GM12878 (cell line): ENCODE results near the gene CNOT2. TPM values are rescaled to one million over a fixed set of nuclear protein-coding genes. Genes with fewer than 3 reads are reported as not detected.

Experiments
- ATAC-seq: fragments of 200-7000 bp; cut with Tn5 transposase; 3 replicates; pipeline ENCODE4 v1.9.1; 2020; ENCODE audit warnings: mild to moderate bottlenecking, moderate library complexity
- BruUV-seq: library from RNA; stranded (reverse); fragments of 400-500 nt; replicated peaks from 2 replicates; lab custom pipeline; 2021; lab: Mats Ljungman, UMichigan
- CTCF ChIA-PET: fragments of 300-600 bp; sonication (Branson Sonifier 250); formaldehyde crosslinking; extraction: SDS; loops from one replicate; lab custom pipeline; 2021; ENCODE audit warnings: inconsistent platforms; lab: Yijun Ruan, JAX
- POLR2A ChIA-PET: fragments of 350-600 bp; formaldehyde crosslinking; extraction: SDS; loops from one replicate; lab custom pipeline; 2021; ENCODE audit warnings: inconsistent platforms; lab: Charles Lee
- RAD21 ChIA-PET: fragments of 300-600 bp; sonication (Branson Sonifier 250); formaldehyde crosslinking; loops from one replicate; lab custom pipeline; 2023; ENCODE audit warnings: antibody characterized with exemption; ENCODE audit not compliant: unreplicated experiment; lab: Charles Lee
- SMC1A ChIA-PET: fragments of 300-600 bp; sonication (Branson Sonifier 250); formaldehyde crosslinking; loops from one replicate; lab custom pipeline; 2023; ENCODE audit not compliant: unreplicated experiment, uncharacterized antibody; lab: Charles Lee
- DNase-seq: peaks from one replicate; pipeline ENCODE4 v3.0.0-alpha.2; 2011; ENCODE audit warnings: low read depth, low spot score
- FAIRE-seq: peaks from 3 replicates; lab custom pipeline; 2011; peaks lifted over from hg19 to GRCh38; lab: Jason Lieb, UNC
- H2AFZ ChIP-seq: 2 replicates; pipeline ENCODE4 v1.6.0; 2011; ENCODE audit warnings: low read depth, low read length, control low read depth; ENCODE audit not compliant: control insufficient read depth
- H3K27ac ChIP-seq: 2 replicates; pipeline ENCODE4 v1.5.1; 2011; ENCODE audit warnings: control low read depth; ENCODE audit not compliant: control insufficient read depth, insufficient read depth
- H3K27me3 ChIP-seq, 2 experiments: replicated peaks in 1 of 2; 2 replicates each; pipeline versions ENCODE4 v1.6.0 to v1.6.1; 2011; ENCODE audit warnings: low read length in 1 of 2; ENCODE audit not compliant: control insufficient read depth in 2 of 2, insufficient read depth in 2 of 2
- H3K36me3 ChIP-seq, 2 experiments: 2 replicates each; pipeline ENCODE4 v1.5.1; 2011; ENCODE audit warnings: low read length in 1 of 2; ENCODE audit not compliant: control insufficient read depth in 2 of 2, insufficient read depth in 2 of 2
- H3K4me1 ChIP-seq: 2 replicates; pipeline ENCODE4 v1.6.1; 2011; ENCODE audit warnings: mild to moderate bottlenecking, low read length, moderate library complexity, mixed read lengths; ENCODE audit not compliant: control insufficient read depth, insufficient read depth
- H3K4me2 ChIP-seq: 2 replicates; pipeline ENCODE4 v1.6.0; 2011; ENCODE audit warnings: control low read depth; ENCODE audit not compliant: control insufficient read depth, insufficient read depth
- H3K4me3 ChIP-seq: fragments of 200-600 bp; sonication (generic); 2 replicates; pipeline ENCODE4 v1.5.1; 2016
- H3K79me2 ChIP-seq: 2 replicates; pipeline ENCODE4 v1.6.0; 2011; ENCODE audit warnings: low read length; ENCODE audit not compliant: control insufficient read depth, insufficient read depth
- H3K9ac ChIP-seq: 2 replicates; pipeline ENCODE4 v1.8.0; 2011; ENCODE audit warnings: low read length, control low read depth, mixed read lengths; ENCODE audit not compliant: control insufficient read depth, insufficient read depth
- H3K9me3 ChIP-seq: replicated peaks from 3 replicates; pipeline ENCODE4 v1.5.1; 2011; ENCODE audit warnings: mild to moderate bottlenecking, low read length; ENCODE audit not compliant: control insufficient read depth, insufficient read depth
- H4K20me1 ChIP-seq: 2 replicates; pipeline ENCODE4 v1.6.0; 2011; ENCODE audit not compliant: control insufficient read depth, insufficient read depth
- ATF2 ChIP-seq: IDR thresholded peaks from 2 replicates; pipeline ENCODE4 v1.6.1; 2012; ENCODE audit warnings: low read length, inconsistent platforms
- EED ChIP-seq: sonication (generic); IDR thresholded peaks from 2 replicates; pipeline ENCODE4 v1.6.1; 2016; ENCODE audit warnings: antibody characterized with exemption, low read depth
- JUNB ChIP-seq: IDR thresholded peaks from 2 replicates; pipeline ENCODE4 v1.6.1; 2016; ENCODE audit warnings: antibody characterized with exemption, mild to moderate bottlenecking
- MEF2A ChIP-seq: IDR thresholded peaks from 2 replicates; pipeline ENCODE4 v1.6.1; 2011; ENCODE audit warnings: low read depth, mild to moderate bottlenecking, low read length, moderate library complexity; ENCODE audit not compliant: insufficient read depth
- NFIC ChIP-seq: IDR thresholded peaks from 2 replicates; pipeline ENCODE4 v1.6.1; 2012; ENCODE audit warnings: low read depth, mild to moderate bottlenecking, inconsistent platforms, low read length, moderate library complexity
- RUNX3 ChIP-seq: IDR thresholded peaks from 2 replicates; pipeline ENCODE4 v1.6.1; 2012; ENCODE audit warnings: low read length, inconsistent platforms
- TBL1XR1 ChIP-seq: IDR thresholded peaks from 2 replicates; pipeline ENCODE4 v1.6.1; 2012; ENCODE audit warnings: low read depth, low read length, improper control_type of control experiment
- TCF7 ChIP-seq: IDR thresholded peaks from 2 replicates; pipeline ENCODE4 v1.6.1; 2014; ENCODE audit warnings: antibody characterized with exemption, borderline replicate concordance
- in situ Hi-C: fragments of 300-500 bp; cut with MboI; formaldehyde crosslinking; loops from 9 replicates; pipeline ENCODE4 v1.14.3; 2018; ENCODE audit warnings: mixed read lengths
- intact Hi-C: fragments of 100-400 bp; cut with micrococcal nuclease; formaldehyde crosslinking; loops from one replicate; pipeline ENCODE4 v1.14.2; 2022; ENCODE audit not compliant: unreplicated experiment
- polyA plus RNA-seq, 11 experiments: library from polyadenylated mRNA; depleted of rRNA in 4 of 11; unstranded in 6 of 11; stranded (reverse) in 5 of 11; fragments of >200 nt; fragmentation: Nextera tagmentation in 4 of 11; fragmentation: Illumina TruSeq in 1 of 11; extraction: Ambion mirVana in 4 of 11; extraction: Trizol in 1 of 11; gene quantifications; 1 replicate in 1 of 11; 2 replicates in 10 of 11; pipeline versions ENCODE4 v1.2.1 to v1.2.3, GENCODE V29; 2011 to 2016; ENCODE audit warnings: inconsistent platforms in 2 of 11, missing spikeins in 2 of 11, low read depth in 1 of 11
- total RNA-seq, 4 experiments: library from RNA; depleted of rRNA in 3 of 4; stranded (reverse); fragments of >200 nt in 3 of 4; fragmentation: Illumina TruSeq in 1 of 4; extraction: Trizol in 1 of 4; gene quantifications; 2 replicates each; pipeline versions ENCODE4 v1.2.1 to v1.2.3, GENCODE V29; 2013 to 2021

Gene CNOT2
- total and polyA plus RNA-seq, 10 of the 15 experiments (the other 5 are each of a cell fraction or from before 2014, with no cell fraction given) = 37.9 to 127 (median 82.4) TPM

GRCh38 chr12:70246580-70246979, 3.3 kb downstream of the CNOT2 start:
- Histone ChIP-seq H4K20me1 (no peaks in the 10 kb centered on the region), H3K4me3 (peak overlapping the region; percentile 26; the same call in 1 of the 2 replicates), H3K79me2 (peaks cover 98% of the 10 kb centered on the region), H2AFZ (no peak overlapping the region), H3K36me3 (no peaks in the 10 kb centered on the region), H3K4me2 (0 out of 2 replicates have a peak overlapping the region, but pooled peaks have one; percentile 86), H3K9me3 (no peaks in the 10 kb centered on the region), H3K4me1 (no peaks in the 10 kb centered on the region), H3K27me3 (no peaks in the 10 kb centered on the region), H3K27ac (no peak overlapping the region), H3K9ac (no peak overlapping the region)
- intact Hi-C loops (loop anchor here (10.0 kb wide), 1 partner anchor 502 kb away; no protein-coding TSS in a partner anchor), in situ Hi-C loops (loop anchor here (10.0 kb wide), 1 partner anchor 502 kb away; no protein-coding TSS in a partner anchor)
- SMC1A ChIA-PET = interaction anchor here (0.6 to 1.1 kb wide), 3 partner anchors 117 to 222 kb away, joined by 3 to 4 read pairs (median 3); no protein-coding TSS in a partner anchor
- RAD21 ChIA-PET = interaction anchor here (0.6 to 1.0 kb wide), 2 partner anchors 13 to 981 kb away, joined by 3 read pairs; no protein-coding TSS in a partner anchor
- POLR2A ChIA-PET = interaction anchor here (0.9 kb wide), 1 partner anchor 11 kb away, joined by 3 read pairs; no protein-coding TSS in a partner anchor
- BruUV-seq = no TSS peak
- FAIRE-seq (no peak), ATAC-seq (no peak), DNase-seq (no peak)
- CTCF ChIA-PET = interaction anchor here (0.5 to 0.7 kb wide), 2 partner anchors 205 to 876 kb away, joined by 4 to 5 read pairs; no protein-coding TSS in a partner anchor
- TF ChIP-seq MEF2A = 0 out of 2 replicates have a peak, but pooled peaks have one; percentile 49
- 0 out of 2 replicates have a peak, but pooled peaks have one; percentile 40 for TF ChIP-seq TCF7
- TF ChIP-seq TBL1XR1 = no peak
- peak; percentile 64; the same call in 1 of the 2 replicates for TF ChIP-seq RUNX3
- TF ChIP-seq ATF2 = no peak
- peak; percentile 67 for TF ChIP-seq NFIC
- no peak for TF ChIP-seq EED
- TF ChIP-seq JUNB = peak; percentile 22; the same call in 1 of the 2 replicates
